Measurements from ENCODE around the gene OR2C3.

DNA sequence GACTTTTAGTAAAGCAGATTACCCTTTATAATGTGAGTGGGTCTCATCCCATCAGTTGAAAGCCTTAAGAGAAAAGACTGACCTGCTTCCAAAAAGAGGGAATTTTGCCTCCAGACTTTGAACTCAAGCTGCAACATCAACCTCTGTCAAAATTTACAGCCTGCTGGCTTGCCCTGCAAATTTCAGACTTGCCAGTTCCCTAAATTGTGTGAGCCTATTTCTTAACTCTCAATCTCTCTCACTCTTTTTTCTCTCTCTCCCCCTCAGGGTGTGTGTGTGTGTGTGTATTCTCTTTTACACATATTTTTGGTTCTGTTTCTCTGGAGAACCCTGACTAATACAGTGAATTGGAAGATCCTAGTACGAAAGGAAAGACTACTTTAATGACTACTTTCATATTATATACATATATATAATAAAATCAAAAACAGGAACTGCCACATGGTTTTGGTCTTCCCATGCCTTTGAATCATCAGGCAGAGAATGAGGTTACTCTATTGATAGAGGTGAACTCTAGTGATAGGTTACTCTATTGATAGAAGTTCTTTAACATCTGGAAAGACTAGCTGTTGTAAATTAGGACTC lies 6.4 kb downstream of the OR2C3 start:
- TF ChIP-seq CTCF (IDR thresholded peaks at IDR 0.05) (no peak), POLR2A (IDR thresholded peaks at IDR 0.05) (no peak)

All from upper lobe of left lung (tissue), 4 donors.